Measurements from ENCODE around the gene HOMER1.

The HOMER1 gene

GRCh38 chr5:79513704-79514390 is at the start of gene HOMER1:
Gene HOMER1 (minus strand): TSS chr5:79514134. CDS start chr5:79512774, 1,360 bp downstream.
- peak; percentile 46 for DNase-seq

DNA sequence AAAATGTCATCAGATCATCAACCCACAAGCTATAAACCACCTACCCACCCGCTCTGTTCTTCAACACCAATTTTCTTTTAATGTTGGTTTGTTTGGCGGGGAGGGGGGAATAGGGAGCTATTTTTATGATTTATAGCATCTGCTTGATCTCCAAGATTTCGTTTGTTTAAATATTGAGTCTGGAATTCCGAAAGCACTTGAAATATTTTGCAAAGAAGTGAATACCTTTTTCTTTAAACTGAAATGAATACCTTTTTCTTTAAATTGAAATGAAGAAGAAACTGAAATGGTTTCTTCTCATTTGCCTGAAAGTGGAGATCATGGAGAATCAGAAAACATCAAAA is 49.3 kb upstream of the HOMER1 start:
- DNase-seq: no peak

DNA sequence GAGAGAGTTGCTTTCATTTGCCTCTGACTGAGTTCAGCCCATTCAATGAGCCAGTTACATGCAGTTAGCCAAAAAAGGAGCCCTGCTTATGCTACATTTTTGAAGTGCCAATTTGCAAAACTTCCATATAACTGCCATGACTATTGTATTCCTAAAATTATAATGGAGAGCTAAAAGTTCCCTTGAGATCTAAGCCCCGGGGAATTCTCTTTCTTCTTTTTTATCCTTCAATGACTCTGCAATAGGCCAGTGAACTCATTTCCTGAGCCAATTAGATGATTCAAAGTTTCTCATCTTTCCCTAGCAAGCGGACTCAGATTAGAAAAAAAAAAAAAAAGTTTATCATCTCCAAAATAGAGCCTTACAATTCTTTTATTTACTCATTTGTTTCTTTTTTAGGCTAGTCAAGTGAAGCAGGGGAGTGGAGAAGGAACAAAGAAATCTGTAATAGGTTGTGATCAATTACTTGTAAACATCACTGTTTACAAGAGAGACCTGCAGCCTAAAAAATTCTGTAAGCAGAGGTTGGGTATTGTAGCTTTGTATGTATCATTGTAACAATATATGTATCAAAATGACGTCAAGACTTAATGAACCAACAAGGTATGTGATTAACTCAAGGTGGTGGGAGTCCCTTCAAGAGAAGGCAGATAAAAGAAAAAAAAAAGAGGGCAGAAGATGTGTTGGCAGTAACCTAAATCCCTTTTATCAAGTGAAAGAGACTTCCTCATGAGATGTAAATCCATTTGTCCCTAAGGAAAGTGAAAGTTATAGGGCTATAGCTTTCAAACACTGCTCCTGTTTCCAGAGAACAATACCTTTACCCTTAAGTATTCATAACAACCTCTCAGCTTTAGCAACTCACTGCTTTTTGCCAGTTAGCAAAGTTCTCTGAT is 48.7 kb upstream of the HOMER1 start:
- DNase-seq: no peak

DNA sequence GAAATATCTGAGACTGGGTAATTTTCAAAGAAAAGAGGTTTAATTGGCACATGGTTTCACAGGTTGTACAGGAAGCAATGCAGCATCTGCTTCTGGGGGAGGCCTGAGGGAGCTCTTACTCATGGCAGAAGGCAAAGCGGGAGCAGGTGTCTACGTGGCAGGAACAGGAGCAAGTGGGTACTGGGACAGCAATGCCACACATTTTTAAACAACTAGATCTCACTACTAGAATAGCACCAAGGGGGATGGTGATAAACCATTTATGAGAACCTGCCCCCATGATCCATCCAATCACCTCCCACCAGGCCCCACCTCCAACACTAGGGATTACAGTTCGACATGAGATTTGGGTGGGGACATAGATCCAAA is 47.6 kb upstream of the HOMER1 start:
- no peak for DNase-seq

DNA sequence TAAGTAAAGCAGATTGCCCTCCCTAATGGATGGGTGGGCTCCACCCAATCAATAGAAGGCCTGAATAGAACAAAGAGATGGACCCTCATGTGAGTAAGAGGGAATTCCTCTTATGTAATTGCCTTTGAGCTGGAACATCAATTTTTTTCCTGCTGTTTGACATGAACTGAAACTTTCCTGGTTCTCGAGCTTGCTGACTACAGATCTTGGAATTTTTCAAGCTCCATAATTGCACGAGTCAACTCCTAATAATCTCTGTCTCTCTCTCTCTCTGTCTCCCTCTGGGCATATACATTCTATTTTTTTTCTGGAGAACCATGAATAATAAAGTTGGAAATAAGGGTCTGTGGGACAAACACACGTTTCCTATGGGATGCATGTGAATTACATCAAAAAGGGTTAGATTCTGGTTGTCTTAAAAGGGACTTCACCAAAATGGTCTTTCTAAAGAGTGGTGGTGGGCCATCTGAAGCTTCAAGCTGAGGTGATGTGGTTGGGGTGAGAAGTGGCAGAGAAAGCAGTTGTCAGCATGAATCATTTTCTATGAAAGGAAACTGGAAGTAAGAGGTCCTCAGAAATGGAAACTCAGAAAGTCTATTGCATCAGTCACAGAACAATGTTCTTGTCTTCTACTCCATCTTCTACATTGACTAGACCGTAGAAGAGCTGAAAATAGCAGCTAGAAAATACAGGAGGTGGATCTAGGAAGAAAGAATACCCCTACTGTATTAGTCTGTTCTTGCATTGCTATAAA is 47.0 kb upstream of the HOMER1 start:
- no peak for DNase-seq

- DNase-seq: no peak
Measured at GRCh38 chr5:79555418-79555817, 41.5 kb upstream of the HOMER1 start.

GRCh38 chr5:79552984-79553383 is 39.0 kb upstream of the HOMER1 start:
- no peak for DNase-seq

DNA sequence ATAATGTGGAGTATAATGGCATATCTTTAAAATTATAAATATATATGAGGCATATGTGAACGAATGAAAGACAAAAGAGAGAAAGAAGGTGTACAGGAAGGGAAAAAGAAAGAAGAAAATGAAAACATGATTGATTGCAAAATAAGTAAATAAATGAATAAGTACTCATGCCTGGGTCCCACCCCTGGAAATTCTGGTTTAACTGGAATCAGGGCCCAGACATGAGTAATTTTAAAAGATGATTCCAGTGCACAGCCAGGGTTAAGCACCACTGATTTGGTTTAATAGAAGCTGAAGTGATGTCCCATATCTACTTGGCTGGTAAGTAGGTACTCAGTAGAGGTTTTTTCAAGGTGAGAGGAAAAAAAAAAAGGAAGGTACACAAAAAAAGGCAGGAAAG is 34.0 kb upstream of the HOMER1 start:
- no peak for DNase-seq

GRCh38 chr5:79547429-79547822 is 33.5 kb upstream of the HOMER1 start:
- DNase-seq: no peak

DNA sequence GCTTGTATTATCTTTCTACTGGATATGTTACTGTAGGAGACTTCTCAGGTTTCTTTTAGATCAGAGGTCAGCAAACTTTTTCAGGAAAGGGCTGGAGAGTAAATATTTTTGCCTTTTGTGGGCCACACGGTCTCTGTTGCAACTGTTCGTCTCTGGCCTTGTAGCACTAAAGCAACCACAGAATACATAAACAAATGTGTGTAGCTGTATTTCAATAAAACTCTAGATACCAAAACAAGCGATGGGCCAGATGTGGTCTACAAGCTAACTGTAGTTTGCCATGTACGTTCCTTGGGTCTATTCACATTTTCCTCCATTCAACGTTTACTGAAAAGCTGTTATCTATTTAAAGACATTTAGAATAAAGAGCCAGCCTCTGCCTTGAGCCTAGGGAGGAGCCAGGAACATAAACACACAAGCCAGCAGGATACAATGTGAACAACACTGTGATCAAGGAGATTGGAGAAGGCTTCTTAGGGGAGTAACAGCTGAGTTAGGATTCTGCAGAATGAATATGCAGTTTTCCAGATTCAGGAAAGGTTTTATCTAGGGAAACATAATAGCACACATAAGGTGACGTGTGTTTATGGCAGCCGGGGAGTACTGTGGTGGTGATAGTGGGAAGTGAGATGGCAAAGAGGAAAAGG is 33.0 kb upstream of the HOMER1 start:
- no peak for DNase-seq

GRCh38 chr5:79544131-79544530 is 30.2 kb upstream of the HOMER1 start:
- no peak for DNase-seq

- no peak for DNase-seq
Measured at GRCh38 chr5:79540939-79541338, 27.0 kb upstream of the HOMER1 start.

DNA sequence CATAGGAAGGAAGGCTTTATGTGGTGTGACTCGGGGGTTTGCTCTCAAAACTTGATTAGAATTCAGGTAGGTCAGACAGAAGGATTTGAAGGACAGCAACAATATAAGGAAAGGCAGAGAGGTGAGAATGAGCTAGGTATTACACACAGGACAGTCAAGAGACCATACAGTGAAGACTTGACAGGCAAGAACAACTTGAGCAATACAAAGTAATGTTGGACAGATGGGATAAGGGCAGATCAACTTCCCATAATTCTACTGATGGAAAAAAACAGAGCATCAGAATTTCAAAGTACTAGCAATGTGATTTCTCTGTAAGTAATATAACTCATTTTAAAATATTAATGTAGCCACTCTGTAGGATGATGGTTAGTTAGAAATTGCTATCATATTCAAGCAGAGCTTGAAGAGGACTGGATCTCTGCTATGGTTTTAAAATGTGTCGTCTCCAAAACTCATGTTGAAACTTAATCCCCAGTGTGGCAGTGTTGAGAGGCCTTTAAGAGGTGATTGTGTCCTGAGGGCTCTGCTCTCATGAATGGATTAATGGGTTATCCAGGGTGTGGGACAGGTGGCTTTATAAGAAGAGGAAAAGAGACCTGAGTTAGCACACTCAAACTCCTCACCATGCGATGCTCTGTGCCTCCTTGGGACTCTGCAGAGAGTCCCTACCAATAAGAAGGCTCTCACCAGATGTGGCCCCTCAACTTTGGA is 22.4 kb upstream of the HOMER1 start:
- no peak for DNase-seq

- no peak for DNase-seq
Measured at GRCh38 chr5:79535477-79536192, 21.7 kb upstream of the HOMER1 start.

GRCh38 chr5:79529110-79529509 is 15.2 kb upstream of the HOMER1 start:
- DNase-seq: no peak

DNA sequence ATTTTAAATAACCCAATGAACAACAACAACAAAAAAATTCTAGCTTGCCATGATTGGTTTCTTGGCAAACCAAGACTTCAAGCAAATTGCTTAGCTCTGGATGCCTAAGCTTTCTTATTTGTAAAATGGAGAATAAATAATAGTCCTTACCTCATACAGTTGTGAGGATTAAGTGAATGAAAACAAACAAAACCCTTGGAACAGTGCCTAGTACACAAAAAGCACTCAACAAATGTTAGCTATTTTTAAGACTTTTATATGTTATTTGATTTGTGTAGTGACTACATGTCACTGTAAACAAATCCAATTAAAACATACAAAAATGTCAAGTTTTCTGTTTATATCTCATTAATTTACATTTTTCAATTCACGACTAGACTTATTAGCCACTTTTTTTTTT is 13.5 kb upstream of the HOMER1 start:
- no peak for DNase-seq

DNA sequence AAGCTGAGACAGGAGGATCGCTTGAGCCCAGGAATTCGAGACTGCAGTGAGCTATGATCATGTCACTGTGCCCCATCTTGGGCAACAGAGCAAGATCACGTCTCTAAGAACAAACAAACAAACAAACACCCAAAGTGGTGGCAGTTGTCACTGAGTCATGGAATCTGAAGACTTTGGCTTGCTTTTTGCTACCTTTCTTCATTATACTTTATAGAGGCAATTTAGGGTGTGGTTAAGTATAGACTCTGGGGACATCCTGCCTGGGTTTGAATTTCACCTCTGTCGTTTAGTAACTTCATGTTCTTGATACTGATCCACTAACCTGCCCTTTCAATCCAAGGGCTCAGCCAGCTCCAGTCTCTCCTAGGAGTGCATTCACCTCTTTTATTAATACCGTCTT is 13.0 kb upstream of the HOMER1 start:
- DNase-seq: no peak

- no peak for DNase-seq
Measured at GRCh38 chr5:79526493-79526892, 12.6 kb upstream of the HOMER1 start.

DNA sequence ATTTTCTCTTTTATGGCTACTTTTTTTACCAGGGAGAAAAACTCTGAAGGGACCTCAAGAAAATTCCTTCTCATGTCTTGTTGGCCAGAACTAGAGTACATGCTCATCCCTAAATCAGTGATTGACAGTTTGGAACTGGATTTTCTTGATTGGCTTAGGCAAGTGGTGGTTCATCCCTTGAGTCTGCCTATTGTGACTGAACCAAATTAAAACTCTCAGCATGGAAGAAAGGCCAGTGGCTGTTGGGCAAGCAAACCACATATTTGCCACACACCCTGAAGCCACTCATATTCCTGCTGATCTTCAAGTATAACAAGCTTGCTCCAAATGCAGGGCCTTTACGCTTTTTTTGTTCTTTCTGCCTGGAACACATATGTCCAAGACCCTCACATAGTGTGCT is 7.2 kb upstream of the HOMER1 start:
- DNase-seq: no peak

- no peak for DNase-seq
Measured at GRCh38 chr5:79518718-79519117, 4.8 kb upstream of the HOMER1 start.

DNA sequence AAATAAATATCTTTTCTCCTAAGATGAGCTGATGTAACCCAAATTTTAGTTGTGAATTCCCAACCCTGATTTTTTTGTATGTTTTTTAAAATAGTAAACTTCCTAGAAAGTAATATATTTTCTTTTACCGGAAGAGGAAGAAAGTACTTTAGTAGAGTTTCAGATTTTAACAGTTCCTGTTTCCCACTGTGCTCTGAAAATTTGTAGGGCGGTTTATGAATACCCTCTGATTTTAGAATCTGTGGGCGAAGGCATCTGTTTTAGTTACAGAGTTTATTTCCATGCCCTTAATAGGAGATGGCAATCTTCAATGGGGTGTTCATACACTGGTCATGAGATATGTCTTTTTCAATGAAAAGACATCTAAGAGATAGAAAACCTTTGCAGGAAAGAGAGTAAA is 3.7 kb upstream of the HOMER1 start:
- DNase-seq: no peak

DNA sequence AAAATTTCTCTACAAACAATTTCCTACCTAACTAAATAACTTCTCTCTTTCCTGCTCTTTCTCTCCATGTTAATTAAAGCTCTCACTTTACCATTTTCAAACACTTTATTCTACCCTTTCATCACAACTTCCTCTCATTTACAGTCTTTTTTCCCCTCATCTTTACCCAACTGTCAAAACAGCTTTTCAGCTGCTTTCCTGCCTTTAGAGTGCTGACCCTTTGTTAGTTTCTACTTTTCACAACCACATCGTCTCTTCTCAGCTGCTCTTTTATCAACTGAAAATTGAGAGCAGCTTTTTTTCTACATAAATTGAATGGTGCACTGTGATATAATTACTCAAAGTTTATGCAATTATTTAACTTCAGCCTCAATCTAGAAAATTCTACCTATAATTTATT is 3.1 kb upstream of the HOMER1 start:
- DNase-seq: no peak
